Esophagus squamous epithelium (tissue), 5 donors: ENCODE results near the gene PRUNE2. TPM values are rescaled to one million over a fixed set of nuclear protein-coding genes. Genes with fewer than 3 reads are reported as not detected.

Source experiments
- DNase-seq: peaks from one replicate; lab custom pipeline; 2025; lab: John Stamatoyannopoulos, UW
- H3K27ac ChIP-seq, 4 donors: fragments of 200-600 bp; sonication (generic); one replicate each; pipeline ENCODE4 v1.5.1; 2016 to 2019; ENCODE audit warnings: mild to moderate bottlenecking in 1 of 4
- H3K27me3 ChIP-seq, 4 donors: fragments of 200-600 bp; sonication (generic); 1 replicate in 3 of 4; 2 replicates in 1 of 4; pipeline versions ENCODE4 v1.5.1 to v1.6.0; 2017 to 2021; ENCODE audit warnings: antibody characterized with exemption in 1 of 4
- H3K36me3 ChIP-seq, 3 donors: fragments of 200-600 bp; sonication (generic); one replicate each; pipeline ENCODE4 v1.5.1; 2016 to 2019
- H3K4me1 ChIP-seq, 3 donors: fragments of 200-600 bp; sonication (generic); one replicate each; pipeline ENCODE4 v1.5.1; 2017 to 2019
- H3K4me3 ChIP-seq, 4 donors: fragments of 200-600 bp; sonication (generic); 1 replicate in 3 of 4; 2 replicates in 1 of 4; pipeline ENCODE4 v1.5.1; 2016 to 2019; ENCODE audit warnings: mild to moderate bottlenecking in 2 of 4, moderate library complexity in 1 of 4
- H3K9me3 ChIP-seq, 3 donors: fragments of 200-600 bp; sonication (generic); one replicate each; pipeline ENCODE4 v1.5.1; 2016 to 2019
- CTCF ChIP-seq, 6 experiments: fragments of 450-650 bp in 4 of 6; fragments of 200-600 bp in 2 of 6; sonication (generic) in 2 of 6; IDR thresholded peaks; one replicate each; pipeline ENCODE4 v1.5.1; 2016 to 2019; ENCODE audit warnings: antibody characterized with exemption in 6 of 6, mild to moderate bottlenecking in 4 of 6, moderate library complexity in 4 of 6
- POLR2A ChIP-seq, 4 donors: fragments of 450-650 bp; IDR thresholded peaks; one replicate each; pipeline ENCODE4 v1.6.1; 2017; ENCODE audit warnings: antibody characterized with exemption in 4 of 4, mild to moderate bottlenecking in 4 of 4, moderate library complexity in 3 of 4
- WGBS, 2 donors: methylation state at CpG; one replicate each; pipeline ENCODE4 v1.1.5; 2018; 5-methylcytosine and 5-hydroxymethylcytosine counted together
- intact Hi-C: fragments of 100-400 bp; cut with DNase I; formaldehyde crosslinking; loops from one replicate; pipeline ENCODE4 v1.15.0; 2022
- total RNA-seq, 4 donors: library from RNA; depleted of rRNA; stranded (reverse); fragments of >200 nt; gene quantifications; one replicate each; pipeline ENCODE4 v1.1.0, GENCODE V29; 2016
- donor health status: DM: yes; HTN: yes; CAD: no.

Gene PRUNE2
- total RNA-seq, 4 donors from 2014 or later: 9.9 to 126 (median 26.7) TPM

DNA sequence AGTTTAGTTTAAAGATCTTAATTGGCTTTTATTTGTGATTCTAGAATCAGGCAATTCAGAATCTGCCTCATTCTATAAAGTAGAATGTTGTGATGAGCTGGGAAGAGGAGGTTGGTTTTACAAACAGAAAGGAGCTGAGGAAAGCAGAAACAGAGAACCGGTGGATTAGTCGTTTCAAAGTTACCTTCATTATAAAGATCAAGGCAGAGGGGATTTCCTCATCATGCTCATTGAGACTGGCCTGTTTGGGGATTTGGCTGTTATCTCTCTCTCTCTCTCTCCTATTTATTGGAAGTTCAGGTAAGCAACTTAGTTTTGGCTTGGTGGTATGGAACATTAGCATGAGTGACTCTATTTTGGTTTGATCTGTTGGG, 313.0 kb downstream of the PRUNE2 start:
- intact Hi-C loops: no loop called here
- peaks cover 0 to 11% (median 0%) of the 10 kb centered on the region in 3 donors for H3K4me1 ChIP-seq
- H3K27me3 ChIP-seq: peaks cover 0 to 4% (median 0%) of the 10 kb centered on the region in 4 donors
- DNase-seq: no peak
- H3K9me3 ChIP-seq: no peaks in the 10 kb centered on the region
- TF ChIP-seq POLR2A (IDR thresholded peaks at IDR 0.05) (no peak), CTCF (IDR thresholded peaks at IDR 0.05) (no peak)
- no peaks in the 10 kb centered on the region for H3K36me3 ChIP-seq
- 28 to 45% methylated on average over 2 of the region's 2 CpGs for WGBS, 2 donors
- H3K27ac ChIP-seq: no peak overlapping the region
- no peak overlapping the region for H3K4me3 ChIP-seq

GRCh38 chr9:76592091-76592973, 313.6 kb downstream of the PRUNE2 start:
- H3K27ac ChIP-seq: no peak overlapping the region
- TF ChIP-seq CTCF (IDR thresholded peaks at IDR 0.05): no peak
- no peak for TF ChIP-seq POLR2A (IDR thresholded peaks at IDR 0.05)
- peaks cover 0 to 4% (median 0%) of the 10 kb centered on the region in 4 donors for H3K27me3 ChIP-seq
- peaks cover 0 to 11% (median 0%) of the 10 kb centered on the region in 3 donors for H3K4me1 ChIP-seq
- no peak overlapping the region for H3K4me3 ChIP-seq
- DNase-seq: no peak
- WGBS, 2 donors: 48 to 69% methylated on average over 6 of the region's 6 CpGs
- no peaks in the 10 kb centered on the region for H3K9me3 ChIP-seq
- intact Hi-C loops: no loop called here
- H3K36me3 ChIP-seq: no peaks in the 10 kb centered on the region

DNA sequence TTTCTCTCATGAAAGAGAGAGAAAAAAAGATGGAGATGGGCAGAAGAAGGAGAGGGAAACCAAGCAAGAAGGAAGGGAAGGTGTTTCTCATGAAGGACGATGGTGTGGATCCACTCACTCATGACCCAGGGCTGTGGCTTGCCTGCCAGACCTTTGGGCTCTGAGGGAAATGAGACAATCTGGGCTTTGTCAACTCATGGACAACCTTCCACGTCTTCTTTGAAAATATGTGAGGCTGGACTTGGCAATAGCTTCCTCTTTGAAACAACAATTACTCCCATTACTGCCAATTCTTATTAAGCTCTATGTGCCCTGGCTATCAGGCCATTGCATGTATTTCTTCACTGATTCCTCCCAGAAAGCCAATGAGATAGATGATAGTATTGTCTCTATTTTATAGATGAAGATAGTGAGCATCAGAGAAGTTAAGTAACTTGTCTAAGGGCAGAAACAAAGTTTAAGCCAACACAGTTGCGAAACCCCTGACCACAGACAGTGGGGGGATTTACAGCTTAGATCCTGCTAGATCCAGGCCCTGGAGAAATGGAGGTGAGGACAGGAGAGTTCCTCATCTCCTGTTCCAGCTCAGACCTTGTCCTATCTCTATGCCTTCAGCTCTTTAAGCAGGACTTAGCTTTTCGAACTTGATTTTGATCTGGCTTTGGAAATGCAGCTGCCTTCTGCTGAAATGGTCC, 314.5 kb downstream of the PRUNE2 start:
- WGBS, 2 donors: 67 to 77% methylated on average over 4 of the region's 4 CpGs
- intact Hi-C loops: no loop called here
- H3K27ac ChIP-seq: no peak overlapping the region
- no peak for DNase-seq
- peaks cover 0 to 10% (median 0%) of the 10 kb centered on the region in 3 donors for H3K4me1 ChIP-seq
- H3K36me3 ChIP-seq: no peaks in the 10 kb centered on the region
- peaks cover 0 to 4% (median 0%) of the 10 kb centered on the region in 4 donors for H3K27me3 ChIP-seq
- no peak for TF ChIP-seq CTCF (IDR thresholded peaks at IDR 0.05)
- no peak for TF ChIP-seq POLR2A (IDR thresholded peaks at IDR 0.05)
- no peak overlapping the region for H3K4me3 ChIP-seq
- H3K9me3 ChIP-seq: no peaks in the 10 kb centered on the region

DNA sequence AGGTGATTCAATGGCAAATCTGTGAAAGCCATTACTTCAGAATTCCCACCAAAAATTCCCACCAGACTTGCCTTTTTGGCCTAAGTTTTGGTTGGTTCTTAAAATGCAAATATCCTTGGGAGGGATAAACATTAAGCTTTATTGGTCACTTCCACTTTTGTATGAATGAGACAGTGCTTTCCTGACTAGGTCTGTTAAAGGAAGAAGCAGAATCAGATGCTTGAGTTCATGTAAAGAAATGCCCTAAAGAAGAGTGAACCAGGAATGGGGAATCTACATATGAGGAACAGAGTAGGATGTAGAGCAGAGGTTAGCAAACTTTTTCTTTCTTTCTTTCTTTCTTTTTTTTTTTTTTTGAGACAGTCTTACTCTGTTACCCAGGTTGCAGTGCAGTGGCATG, 317.6 kb downstream of the PRUNE2 start:
- H3K27ac ChIP-seq: no peak overlapping the region
- no peaks in the 10 kb centered on the region for H3K9me3 ChIP-seq
- no peaks in the 10 kb centered on the region for H3K36me3 ChIP-seq
- no peak for DNase-seq
- TF ChIP-seq POLR2A (IDR thresholded peaks at IDR 0.05) (no peak), CTCF (IDR thresholded peaks at IDR 0.05) (no peak)
- H3K27me3 ChIP-seq: no peaks in the 10 kb centered on the region
- H3K4me3 ChIP-seq: no peak overlapping the region
- H3K4me1 ChIP-seq: no peaks in the 10 kb centered on the region
- intact Hi-C loops: no loop called here
